Stomach (tissue), 9 donors: ENCODE data around the gene NYNRIN. TPM values are rescaled to one million over a fixed set of nuclear protein-coding genes. Genes with fewer than 3 reads are reported as not detected.

Experiments
- DNase-seq, 2 donors: peaks; one replicate each; pipeline versions ENCODE4 v3.0.0 to v3.0.0-alpha.2; 2013 to 2019
- H3K27ac ChIP-seq, 5 donors: fragments of 200-600 bp in 4 of 5; sonication (generic) in 4 of 5; one replicate each; pipeline ENCODE4 v1.5.1; 2013 to 2019; ENCODE audit warnings: mild to moderate bottlenecking in 1 of 5, moderate library complexity in 1 of 5
- H3K27me3 ChIP-seq, 3 donors: fragments of 200-600 bp; sonication (generic); one replicate each; pipeline ENCODE4 v1.5.1; 2017 to 2019; ENCODE audit warnings: mixed run types in 1 of 3
- H3K36me3 ChIP-seq, 4 donors: fragments of 200-600 bp; sonication (generic); 1 replicate in 3 of 4; 2 replicates in 1 of 4; pipeline ENCODE4 v1.5.1; 2016 to 2019
- H3K4me1 ChIP-seq, 4 donors: fragments of 200-600 bp; sonication (generic); one replicate each; pipeline ENCODE4 v1.5.1; 2016 to 2019
- H3K4me3 ChIP-seq, 4 donors: fragments of 200-600 bp; sonication (generic) in 3 of 4; one replicate each; pipeline ENCODE4 v1.5.1; 2016 to 2019; ENCODE audit warnings: mild to moderate bottlenecking in 1 of 4
- H3K9me3 ChIP-seq, 4 donors: fragments of 200-600 bp; sonication (generic); one replicate each; pipeline ENCODE4 v1.5.1; 2016 to 2019
- EP300 ChIP-seq: sonication (generic); formaldehyde crosslinking; IDR thresholded peaks from one replicate; pipeline ENCODE4 v1.6.1; 2017; ENCODE audit warnings: antibody characterized with exemption
- POLR2A ChIP-seq, 4 donors: fragments of 450-650 bp; IDR thresholded peaks; one replicate each; pipeline ENCODE4 v1.6.1; 2016; ENCODE audit warnings: antibody characterized with exemption in 4 of 4, control low read depth in 2 of 4, mild to moderate bottlenecking in 1 of 4, moderate library complexity in 1 of 4
- POLR2AphosphoS5 ChIP-seq, 3 donors: sonication (generic); formaldehyde crosslinking; IDR thresholded peaks; one replicate each; pipeline ENCODE4 v1.6.1; 2016; ENCODE audit warnings: antibody characterized with exemption in 3 of 3
- WGBS, 5 donors: extraction: QIAGEN DNeasy Blood & Tissue Kit in 3 of 5; methylation state at CpG; one replicate each; pipeline versions ENCODE4 v1.1.5 to v1.1.7; 2013 to 2018; 5-methylcytosine and 5-hydroxymethylcytosine counted together
- intact Hi-C: fragments of 100-400 bp; cut with DNase I; formaldehyde crosslinking; loops from one replicate; pipeline ENCODE4 v1.15.1; 2023; ENCODE audit warnings: low total_unique reads
- polyA plus RNA-seq, 3 donors: library from polyadenylated mRNA; stranded (reverse); fragments of 200-250 nt; gene quantifications; one replicate each; pipeline ENCODE4 v1.2.3, GENCODE V29; 2013
- total RNA-seq, 5 donors: library from RNA; depleted of rRNA; stranded (reverse); fragments of >200 nt; gene quantifications; one replicate each; pipeline versions ENCODE4 v1.1.0 to v1.2.3, GENCODE V29; 2014 to 2016
- TF ChIP-seq, protein P1 (sequence below), 7 experiments: fragments of 450-650 bp in 4 of 7; fragments of 200-600 bp in 3 of 7; sonication (generic) in 3 of 7; IDR thresholded peaks; one replicate each; pipeline ENCODE4 v1.5.1; 2016 to 2019; ENCODE audit warnings: antibody characterized with exemption in 7 of 7, control low read depth in 2 of 7, mild to moderate bottlenecking in 1 of 7
- donor health status: healthy with polysubstance abuse.
- donor health status: Bipolar disorder and iron deficiency.
- donor health status: healthy.

NYNRIN gene
- total and polyA plus RNA-seq, 8 donors, result 2.3 to 16.0 (median 4.3) TPM

GRCh38 chr14:24415421-24416253 lies 16.8 kb downstream of the NYNRIN start:
- intact Hi-C loops, result loop anchor here (5.0 kb wide), 1 partner anchor 48 kb away; the partner anchor contains the start of gene NFATC4
- TF ChIP-seq EP300, result no peak
- TF ChIP-seq POLR2AphosphoS5 (IDR thresholded peaks at IDR 0.05), result no peak
- TF ChIP-seq POLR2A (IDR thresholded peaks at IDR 0.05), result no peak
- TF ChIP-seq, protein P1, sequence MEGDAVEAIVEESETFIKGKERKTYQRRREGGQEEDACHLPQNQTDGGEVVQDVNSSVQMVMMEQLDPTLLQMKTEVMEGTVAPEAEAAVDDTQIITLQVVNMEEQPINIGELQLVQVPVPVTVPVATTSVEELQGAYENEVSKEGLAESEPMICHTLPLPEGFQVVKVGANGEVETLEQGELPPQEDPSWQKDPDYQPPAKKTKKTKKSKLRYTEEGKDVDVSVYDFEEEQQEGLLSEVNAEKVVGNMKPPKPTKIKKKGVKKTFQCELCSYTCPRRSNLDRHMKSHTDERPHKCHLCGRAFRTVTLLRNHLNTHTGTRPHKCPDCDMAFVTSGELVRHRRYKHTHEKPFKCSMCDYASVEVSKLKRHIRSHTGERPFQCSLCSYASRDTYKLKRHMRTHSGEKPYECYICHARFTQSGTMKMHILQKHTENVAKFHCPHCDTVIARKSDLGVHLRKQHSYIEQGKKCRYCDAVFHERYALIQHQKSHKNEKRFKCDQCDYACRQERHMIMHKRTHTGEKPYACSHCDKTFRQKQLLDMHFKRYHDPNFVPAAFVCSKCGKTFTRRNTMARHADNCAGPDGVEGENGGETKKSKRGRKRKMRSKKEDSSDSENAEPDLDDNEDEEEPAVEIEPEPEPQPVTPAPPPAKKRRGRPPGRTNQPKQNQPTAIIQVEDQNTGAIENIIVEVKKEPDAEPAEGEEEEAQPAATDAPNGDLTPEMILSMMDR (IDR thresholded peaks at IDR 0.05), result no peak
- Histone ChIP-seq H3K36me3 (peaks cover 0 to 55% (median 42%) of the 10 kb centered on the region in 4 donors), H3K9me3 (no peaks in the 10 kb centered on the region), H3K4me3 (no peak overlapping the region), H3K27ac (no peak overlapping the region), H3K4me1 (peaks cover 0 to 25% (median 19%) of the 10 kb centered on the region in 4 donors), H3K27me3 (no peaks in the 10 kb centered on the region)
- 84 to 88% (median 87%) methylated on average over 24 to 25 of the region's 25 CpGs for WGBS, 5 donors
- DNase-seq, result no peak

- intact Hi-C loops, result loop anchor here (5.0 kb wide), 1 partner anchor 49 kb away; the partner anchor contains the start of gene NFATC4
- DNase-seq, result no peak
- Histone ChIP-seq H3K27me3 (no peaks in the 10 kb centered on the region), H3K4me3 (no peak overlapping the region), H3K4me1 (peaks cover 0 to 25% (median 19%) of the 10 kb centered on the region in 4 donors), H3K9me3 (no peaks in the 10 kb centered on the region), H3K27ac (no peak overlapping the region), H3K36me3 (peaks cover 0 to 48% (median 35%) of the 10 kb centered on the region in 4 donors)
- 69 to 79% (median 78%) methylated on average over 12 to 19 of the region's 19 CpGs for WGBS, 5 donors
- TF ChIP-seq, protein P1 (IDR thresholded peaks at IDR 0.05), result no peak
- TF ChIP-seq POLR2A (IDR thresholded peaks at IDR 0.05), result no peak
- TF ChIP-seq EP300, result no peak
- no peak for TF ChIP-seq POLR2AphosphoS5 (IDR thresholded peaks at IDR 0.05)
Measured at GRCh38 chr14:24416254-24416931, 17.6 kb downstream of the NYNRIN start.

GRCh38 chr14:24416932-24417619 lies 18.3 kb downstream of the NYNRIN start:
- no peak for DNase-seq
- Histone ChIP-seq H3K4me3 (no peak overlapping the region), H3K27ac (no peak overlapping the region), H3K27me3 (no peaks in the 10 kb centered on the region), H3K4me1 (peaks cover 0 to 21% (median 16%) of the 10 kb centered on the region in 4 donors), H3K36me3 (peaks cover 0 to 42% (median 34%) of the 10 kb centered on the region in 4 donors), H3K9me3 (no peaks in the 10 kb centered on the region)
- 71 to 85% (median 83%) methylated on average over 13 to 16 of the region's 16 CpGs for WGBS, 5 donors
- intact Hi-C loops, result loop anchor here (5.0 kb wide), 1 partner anchor 50 kb away; the partner anchor contains the start of gene NFATC4
- TF ChIP-seq EP300, result no peak
- no peak for TF ChIP-seq POLR2A (IDR thresholded peaks at IDR 0.05)
- TF ChIP-seq, protein P1 (IDR thresholded peaks at IDR 0.05), result no peak
- no peak for TF ChIP-seq POLR2AphosphoS5 (IDR thresholded peaks at IDR 0.05)
